SU-DHL-6 (cell line): ENCODE results near the gene FGF9.

Experiments used
- EZH2phosphoT487 ChIP-seq: fragments of 200-600 bp; sonication (generic), shearing (Covaris generic); conservative IDR thresholded peaks from 2 replicates; pipeline ENCODE4 v1.6.1; 2018; ENCODE audit warnings: mild to moderate bottlenecking, antibody characterized with exemption, low read length, moderate library complexity, mixed read lengths
- TF ChIP-seq, protein P1 (sequence below): fragments of 200-600 bp; sonication (generic); IDR thresholded peaks from one replicate; pipeline ENCODE4 v1.5.1; 2017; ENCODE audit warnings: antibody characterized with exemption, mild to moderate bottlenecking, low read length, moderate library complexity; ENCODE audit not compliant: insufficient read depth, poor library complexity, severe bottlenecking

DNA sequence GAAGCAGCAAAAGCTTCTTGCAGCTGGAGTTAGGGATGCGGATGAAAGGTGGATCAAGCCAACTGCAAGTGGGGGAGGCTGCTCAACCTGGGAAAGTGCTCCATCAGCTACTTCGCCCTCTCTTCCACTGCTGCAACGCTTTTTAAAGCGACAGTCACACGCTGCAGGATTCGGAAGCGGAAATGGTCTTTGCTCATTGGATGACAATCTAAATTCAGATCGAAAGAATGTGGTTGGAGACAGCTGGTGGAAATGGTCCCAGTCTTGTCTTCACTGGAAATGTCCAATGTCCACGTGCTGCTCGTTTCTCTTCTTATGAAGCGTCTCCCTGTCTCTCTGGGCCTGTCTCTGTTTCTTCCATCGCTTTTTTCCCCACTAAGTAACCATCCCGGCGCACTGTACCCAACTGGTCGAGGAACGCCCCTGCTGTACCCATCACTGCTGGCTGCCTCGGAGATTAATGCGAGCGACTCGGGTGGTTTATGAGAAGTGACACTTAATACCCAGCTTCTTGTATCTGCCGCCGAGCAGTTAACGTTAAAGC, 2.1 kb upstream of the FGF9 start:
- TF ChIP-seq, protein P1, sequence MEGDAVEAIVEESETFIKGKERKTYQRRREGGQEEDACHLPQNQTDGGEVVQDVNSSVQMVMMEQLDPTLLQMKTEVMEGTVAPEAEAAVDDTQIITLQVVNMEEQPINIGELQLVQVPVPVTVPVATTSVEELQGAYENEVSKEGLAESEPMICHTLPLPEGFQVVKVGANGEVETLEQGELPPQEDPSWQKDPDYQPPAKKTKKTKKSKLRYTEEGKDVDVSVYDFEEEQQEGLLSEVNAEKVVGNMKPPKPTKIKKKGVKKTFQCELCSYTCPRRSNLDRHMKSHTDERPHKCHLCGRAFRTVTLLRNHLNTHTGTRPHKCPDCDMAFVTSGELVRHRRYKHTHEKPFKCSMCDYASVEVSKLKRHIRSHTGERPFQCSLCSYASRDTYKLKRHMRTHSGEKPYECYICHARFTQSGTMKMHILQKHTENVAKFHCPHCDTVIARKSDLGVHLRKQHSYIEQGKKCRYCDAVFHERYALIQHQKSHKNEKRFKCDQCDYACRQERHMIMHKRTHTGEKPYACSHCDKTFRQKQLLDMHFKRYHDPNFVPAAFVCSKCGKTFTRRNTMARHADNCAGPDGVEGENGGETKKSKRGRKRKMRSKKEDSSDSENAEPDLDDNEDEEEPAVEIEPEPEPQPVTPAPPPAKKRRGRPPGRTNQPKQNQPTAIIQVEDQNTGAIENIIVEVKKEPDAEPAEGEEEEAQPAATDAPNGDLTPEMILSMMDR, result no peak
- no peak for TF ChIP-seq EZH2phosphoT487
